Stimulated activated CD4-positive, alpha-beta T cell treated with anti-CD3 and anti-CD28 coated beads, TNF-alpha, amount 100 ng/mL, for 1 hour (primary cell): Measurements from ENCODE around the gene SPEN.
"Not testable (repeated sequence)": the region's sequence is repeated elsewhere in the genome, so short reads cannot be mapped to it uniquely, and the experiment has no call there.

Experiments used
- DNase-seq, 3 donors: peaks; one replicate each; pipeline ENCODE4 v3.0.0-alpha.2; 2020; ENCODE audit warnings: low read depth in 3 of 3, low spot score in 1 of 3

The SPEN gene

GRCh38 chr1:15977947-15978346 is 130.4 kb downstream of the SPEN start:
- DNase-seq = not testable (repeated sequence)

- no peak for DNase-seq
Observed at GRCh38 chr1:15981679-15982078, 134.2 kb downstream of the SPEN start.

GRCh38 chr1:15983275-15983674 is 135.8 kb downstream of the SPEN start:
- DNase-seq = no peak

- no peak for DNase-seq
Observed at GRCh38 chr1:15985611-15986297, 138.2 kb downstream of the SPEN start.

GRCh38 chr1:15988856-15989736 is 141.6 kb downstream of the SPEN start:
- DNase-seq = no peak

GRCh38 chr1:15989776-15990175 is 142.3 kb downstream of the SPEN start:
- DNase-seq = no peak
